Amniotic stem cell (primary cell): ENCODE results near the gene CRKL.

Source experiments
- DNase-seq: peaks from one replicate; lab custom pipeline; 2025; lab: John Stamatoyannopoulos, UW

CRKL gene

GRCh38 chr22:20952544-20953341 lies 35.5 kb downstream of the CRKL start:
- no peak for DNase-seq

- no peak for DNase-seq
Measured at GRCh38 chr22:20953342-20953608, 36.1 kb downstream of the CRKL start.

GRCh38 chr22:20953668-20954500 lies 36.7 kb downstream of the CRKL start:
- DNase-seq: no peak

- DNase-seq: no peak
Measured at GRCh38 chr22:20955548-20955947, 38.3 kb downstream of the CRKL start.

DNA sequence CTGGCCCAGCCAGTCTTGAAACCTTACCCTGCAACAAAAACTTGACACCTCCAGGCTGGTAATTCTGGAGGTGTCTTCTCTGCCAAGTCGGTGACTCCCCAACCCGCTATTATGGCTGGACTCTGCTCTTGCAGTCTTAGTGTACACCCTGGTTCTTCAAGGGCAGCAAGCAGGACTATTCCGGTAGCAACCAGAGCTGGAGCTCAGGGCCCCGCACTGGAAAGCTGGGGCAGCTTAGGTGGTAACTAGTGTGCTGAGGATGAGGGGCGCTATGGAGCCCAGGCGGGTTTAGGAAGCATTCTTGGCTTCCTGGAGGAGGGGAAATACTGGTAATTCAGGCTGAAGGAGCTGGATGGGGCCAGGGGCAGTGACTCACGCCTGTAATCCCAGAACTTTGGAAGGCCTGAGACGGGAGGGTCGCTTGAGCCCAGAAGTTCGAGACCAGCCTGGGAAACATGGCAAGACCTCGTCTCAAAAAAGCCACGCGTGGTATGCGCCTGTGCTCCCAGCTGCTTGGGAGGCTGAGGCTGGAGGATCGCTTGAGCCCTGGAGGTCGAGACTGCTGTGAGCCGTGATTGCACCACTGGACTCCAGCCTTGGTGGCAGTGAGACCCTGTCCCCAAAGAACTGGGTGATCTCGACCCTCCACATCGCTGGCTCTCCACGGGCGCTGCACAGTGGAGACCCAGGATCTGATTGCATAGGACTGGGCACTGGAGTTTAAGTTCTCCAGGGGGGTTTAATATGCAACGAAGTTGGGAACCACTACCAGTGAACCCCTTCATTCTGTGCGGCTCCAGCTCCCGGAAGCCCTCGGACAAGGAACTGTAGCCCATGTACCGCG lies 39.3 kb downstream of the CRKL start:
- DNase-seq: no peak

- DNase-seq: no peak
Measured at GRCh38 chr22:20957102-20957682, 40.0 kb downstream of the CRKL start.

- no peak for DNase-seq
Measured at GRCh38 chr22:20957683-20958431, 40.6 kb downstream of the CRKL start.

GRCh38 chr22:20959578-20960461 lies 42.6 kb downstream of the CRKL start:
- no peak for DNase-seq

DNA sequence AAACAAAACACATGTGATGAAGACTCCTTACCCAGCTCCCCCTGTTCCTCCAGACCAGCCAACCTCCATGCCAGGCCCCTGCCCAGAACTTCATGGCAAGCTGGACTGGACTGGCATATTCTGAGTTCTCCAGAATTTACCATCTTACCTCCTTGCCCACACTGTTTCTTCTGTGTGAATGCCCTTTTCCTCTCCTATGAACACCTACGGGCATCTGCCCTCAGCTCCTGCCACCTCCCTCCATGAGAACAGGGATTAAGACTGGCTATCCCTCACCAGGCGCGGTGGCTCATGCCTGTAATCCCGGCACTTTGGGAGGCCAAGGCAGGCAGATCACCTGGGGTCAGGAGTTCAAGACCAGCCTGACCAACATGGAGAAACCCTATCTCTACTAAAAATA lies 43.4 kb downstream of the CRKL start:
- no peak for DNase-seq

GRCh38 chr22:20962491-20962945 lies 45.3 kb downstream of the CRKL start:
- no peak for DNase-seq

DNA sequence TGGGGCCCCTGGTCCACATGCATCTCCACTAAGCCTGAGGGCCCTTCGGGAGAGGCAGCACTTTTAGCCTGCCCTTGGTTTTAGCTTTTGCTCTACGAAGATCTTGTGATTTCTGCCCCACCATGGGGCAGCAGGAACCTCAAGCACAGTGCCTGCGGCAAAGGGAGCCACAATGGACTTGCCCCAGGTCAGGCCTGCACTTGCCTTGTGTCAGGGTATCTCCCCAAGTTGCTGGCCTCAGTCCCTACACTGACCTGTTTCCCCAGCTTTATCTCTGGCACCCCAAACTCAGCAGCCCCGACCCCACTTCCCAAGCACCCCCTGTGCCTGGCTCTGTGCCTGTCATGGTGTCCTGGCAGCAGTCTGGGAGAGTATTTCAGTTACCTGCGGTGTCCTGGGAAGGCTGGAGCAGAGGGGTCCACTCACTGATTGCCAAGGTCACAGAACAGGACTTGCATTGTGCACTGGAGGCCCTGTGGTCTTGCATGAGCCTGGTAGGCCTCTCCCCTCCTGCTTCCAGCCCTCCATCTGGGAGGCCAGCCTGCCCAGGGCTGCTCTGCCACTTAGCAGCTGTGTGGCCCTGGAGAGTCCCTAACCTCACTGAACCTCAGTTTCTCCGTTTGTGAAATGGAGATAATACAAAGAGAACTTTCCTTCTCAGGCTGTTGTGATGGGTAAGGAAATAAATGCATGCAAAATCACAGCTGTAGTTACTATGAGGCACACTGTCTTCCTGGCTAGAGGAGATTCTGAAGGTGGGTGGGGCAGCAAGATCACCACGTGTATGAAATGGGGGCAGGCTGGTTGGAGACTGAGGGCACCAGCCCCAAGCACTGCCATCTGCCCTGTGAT lies 46.2 kb downstream of the CRKL start:
- no peak for DNase-seq

DNA sequence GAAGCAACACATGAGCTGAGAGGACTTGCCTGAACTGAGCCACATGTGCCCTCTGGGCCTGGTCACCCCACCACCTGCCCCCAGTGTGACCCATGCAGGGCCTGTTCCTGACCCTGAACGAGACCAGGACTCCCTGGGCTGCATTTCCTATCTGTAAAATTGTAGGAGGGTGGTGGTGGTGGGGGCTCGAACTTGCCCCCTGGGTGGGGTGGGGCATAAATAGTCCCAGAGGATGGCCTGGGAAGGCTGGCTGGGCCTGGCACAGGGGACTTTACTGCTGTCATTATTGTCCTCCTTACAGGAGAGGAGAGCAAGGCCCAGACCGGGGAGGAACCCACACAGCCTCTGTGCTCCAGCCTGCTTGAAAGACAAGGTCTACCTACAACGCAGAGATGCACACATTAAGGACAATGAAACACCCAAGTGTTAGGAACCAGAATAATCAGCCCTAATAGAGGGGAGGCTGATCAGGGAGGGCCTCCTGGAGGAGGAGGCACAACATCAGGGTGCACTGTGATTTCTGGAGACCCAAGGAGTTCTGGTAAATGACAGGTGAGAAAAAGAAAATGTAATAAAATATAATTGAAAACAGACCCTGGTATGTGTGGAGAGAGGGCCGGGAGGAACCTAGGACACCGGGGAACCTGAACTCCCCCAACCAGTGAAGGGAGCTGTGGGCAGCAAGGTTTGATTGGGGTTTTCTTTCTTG lies 47.0 kb downstream of the CRKL start:
- no peak for DNase-seq

DNA sequence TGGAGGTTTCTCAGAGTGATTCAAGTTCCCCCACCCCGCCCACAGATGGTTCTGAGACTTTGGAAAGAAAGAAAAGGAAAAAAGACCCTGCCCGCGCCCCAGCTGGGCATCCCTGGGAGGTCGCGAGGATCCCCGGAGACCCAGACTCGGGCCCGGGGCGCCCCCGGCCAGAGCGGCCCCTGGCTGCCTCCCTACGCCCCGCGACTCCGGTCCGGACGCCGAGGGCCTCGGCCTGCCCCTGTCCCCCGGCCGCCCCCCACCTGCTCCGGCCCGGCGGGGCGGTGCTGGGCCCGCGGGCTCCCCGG lies 47.5 kb downstream of the CRKL start:
- DNase-seq: no peak

GRCh38 chr22:20965104-20965887 lies 48.1 kb downstream of the CRKL start:
- no peak for DNase-seq

- no peak for DNase-seq
Measured at GRCh38 chr22:20965888-20966855, 49.0 kb downstream of the CRKL start.

- no peak for DNase-seq
Measured at GRCh38 chr22:20966883-20967696, 49.9 kb downstream of the CRKL start, which contains the start of gene AIFM3. TSS of gene AIFM3 (plus strand) at chr22:20967255. CDS start at chr22:20967945, 690 bp downstream.
